ENCODE results near the gene PRCP. TPM values are rescaled to one million over a fixed set of nuclear protein-coding genes. Genes with fewer than 3 reads are reported as not detected.
"Not testable (repeated sequence)": the region's sequence is repeated elsewhere in the genome, so short reads cannot be mapped to it uniquely, and the experiment has no call there.

PRCP gene
- polyA plus RNA-seq, 3 donors: 216 to 275 (median 264) TPM

GRCh38 chr11:82883853-82884252 is 16.4 kb downstream of the PRCP start:
- DNase-seq: no peak

- DNase-seq: no peak
These were observed 25.3 kb downstream of the PRCP start for GRCh38 chr11:82874646-82875523.

- no peak for DNase-seq
These were observed 26.3 kb downstream of the PRCP start for GRCh38 chr11:82873919-82874333.

DNA sequence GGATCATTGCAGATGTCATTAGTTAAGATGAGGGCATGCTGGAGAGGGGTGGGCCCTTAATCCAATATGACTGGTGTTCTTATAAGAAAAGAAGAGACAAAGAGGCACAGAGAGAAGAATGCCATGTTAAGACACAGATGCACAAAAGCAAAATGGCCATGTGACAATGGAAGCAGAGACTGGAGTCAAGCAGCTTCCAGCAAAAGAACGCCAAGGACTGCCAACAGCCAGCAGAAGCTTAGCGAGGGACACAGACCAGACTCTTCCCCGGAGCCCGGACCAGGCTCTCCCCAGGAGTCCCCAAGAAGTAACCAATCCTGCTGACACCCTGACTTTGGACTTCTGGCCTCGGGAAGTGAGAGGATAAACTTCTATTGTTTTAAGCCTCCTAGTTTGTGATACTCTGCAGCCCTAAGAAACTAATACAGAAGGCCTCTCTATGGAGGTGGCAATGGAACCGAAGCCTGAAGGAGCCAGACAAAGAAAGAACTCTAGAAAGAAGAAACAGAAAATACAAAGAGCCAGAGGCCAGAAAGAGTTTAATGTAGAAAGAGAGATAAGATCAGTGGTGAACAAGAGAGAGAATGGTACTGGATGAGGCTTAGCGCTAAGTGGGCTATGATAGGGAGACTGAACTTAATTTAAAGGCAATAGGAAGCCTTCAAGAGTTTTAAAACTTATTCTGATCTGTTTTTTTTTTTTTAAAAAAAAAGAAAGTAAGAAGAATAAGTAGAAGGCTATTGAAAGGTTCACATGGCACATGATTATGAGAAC is 27.7 kb downstream of the PRCP start:
- no peak for DNase-seq

DNA sequence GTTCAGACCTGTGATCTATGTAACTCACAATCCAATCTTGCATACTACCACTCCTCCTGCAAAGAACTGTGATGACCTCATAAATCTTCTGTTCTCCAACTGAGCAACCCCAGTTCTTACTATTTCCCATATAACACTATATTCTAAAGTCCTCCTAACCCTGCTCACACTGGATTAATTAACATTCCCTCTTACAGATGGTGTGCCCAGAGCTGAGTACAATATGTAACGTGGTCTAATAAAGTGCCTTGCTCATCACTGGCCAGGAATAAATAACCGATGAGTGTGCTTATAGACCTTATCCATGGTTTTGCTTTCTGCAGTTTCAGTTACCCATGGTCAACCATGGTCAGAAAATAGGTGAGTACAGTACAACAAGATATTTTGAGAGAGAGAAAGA is 28.6 kb downstream of the PRCP start:
- DNase-seq: no peak

- DNase-seq: no peak
These were observed 30.6 kb downstream of the PRCP start for GRCh38 chr11:82869657-82870056.

- peak; percentile 84 for DNase-seq
These were observed 32.6 kb downstream of the PRCP start for GRCh38 chr11:82867495-82868082.

- DNase-seq: no peak
These were observed 34.4 kb downstream of the PRCP start for GRCh38 chr11:82865841-82866240.

DNA sequence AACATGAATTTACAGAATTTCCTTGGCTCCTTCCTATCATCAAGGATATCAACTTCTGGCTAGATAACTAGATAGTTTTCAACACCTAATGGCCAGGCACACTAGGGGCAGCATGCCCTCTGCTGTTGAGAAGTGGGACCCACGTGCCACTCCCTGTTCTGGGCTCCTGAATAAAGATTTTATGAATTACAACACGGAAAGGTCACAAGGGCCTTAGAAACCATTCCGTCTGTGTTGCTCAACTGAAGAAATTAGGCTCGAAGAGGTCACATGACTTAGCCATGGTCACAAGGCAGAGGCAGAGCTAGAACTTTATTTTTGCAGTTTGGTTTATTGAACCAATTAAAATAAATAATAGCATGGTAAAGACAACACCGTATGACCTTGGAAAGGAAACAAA is 36.0 kb downstream of the PRCP start:
- DNase-seq: peak; percentile 34

DNA sequence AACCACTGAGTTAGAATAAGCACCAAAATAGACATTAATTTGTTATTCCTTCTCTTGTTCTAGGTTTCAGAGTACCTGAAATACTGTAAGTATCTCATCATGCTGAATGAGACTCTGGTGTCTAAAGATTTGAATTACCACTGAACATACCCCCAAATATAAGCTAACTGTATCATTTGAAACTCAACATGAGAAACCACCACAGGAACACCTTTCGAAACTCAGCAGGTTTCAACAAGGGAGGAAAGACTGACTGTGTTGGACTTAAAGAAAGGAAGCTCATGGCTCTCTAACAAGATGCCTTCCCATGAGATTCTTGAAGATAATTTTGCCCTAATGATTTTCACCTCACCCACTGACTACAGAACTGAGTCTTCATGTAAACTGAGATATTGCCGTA is 37.0 kb downstream of the PRCP start:
- no peak for DNase-seq

DNA sequence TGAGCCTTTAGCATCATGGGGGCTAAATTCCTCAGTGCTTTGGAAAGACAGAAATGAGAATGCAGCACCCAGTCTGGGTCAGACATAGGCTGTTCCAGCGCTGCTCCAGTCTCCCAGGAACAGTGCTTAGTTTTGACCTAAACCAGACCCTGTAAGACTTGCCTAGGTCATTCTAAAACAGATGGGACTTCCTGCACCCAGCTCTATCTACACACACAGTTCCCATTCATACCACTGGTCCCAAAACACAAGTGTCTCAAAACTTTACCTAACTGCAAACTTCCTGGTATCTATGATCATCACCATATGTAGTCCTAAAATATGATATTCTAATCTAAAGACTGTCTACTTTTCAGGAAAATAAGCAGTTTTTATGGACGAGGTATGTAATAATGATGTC is 37.9 kb downstream of the PRCP start:
- no peak for DNase-seq

DNA sequence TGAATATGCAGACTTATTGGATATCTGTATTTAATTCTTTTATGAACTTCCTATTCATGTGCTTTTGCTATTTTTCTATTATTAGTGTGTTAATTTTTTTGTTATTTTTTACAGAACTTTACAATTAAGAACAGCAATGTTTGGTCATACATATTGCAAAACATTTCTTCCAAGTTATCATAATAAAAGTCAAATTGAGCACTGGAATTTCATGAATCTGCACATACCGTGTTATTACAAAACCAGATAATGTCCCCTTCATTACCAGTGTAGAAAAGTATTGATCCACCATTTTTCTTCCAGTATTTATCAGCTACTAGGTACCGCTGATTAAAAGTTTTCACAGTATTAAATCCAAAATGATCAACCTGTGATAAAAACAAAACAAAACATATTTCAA is 40.5 kb downstream of the PRCP start:
- no peak for DNase-seq

- peak; percentile 20 for DNase-seq
These were observed 41.6 kb downstream of the PRCP start for GRCh38 chr11:82858556-82859091.

- no peak for DNase-seq
These were observed 42.1 kb downstream of the PRCP start for GRCh38 chr11:82858133-82858532.

GRCh38 chr11:82857145-82857544 is 43.1 kb downstream of the PRCP start:
- DNase-seq: no peak

- DNase-seq: no peak
These were observed 44.6 kb downstream of the PRCP start for GRCh38 chr11:82855616-82856015.

DNA sequence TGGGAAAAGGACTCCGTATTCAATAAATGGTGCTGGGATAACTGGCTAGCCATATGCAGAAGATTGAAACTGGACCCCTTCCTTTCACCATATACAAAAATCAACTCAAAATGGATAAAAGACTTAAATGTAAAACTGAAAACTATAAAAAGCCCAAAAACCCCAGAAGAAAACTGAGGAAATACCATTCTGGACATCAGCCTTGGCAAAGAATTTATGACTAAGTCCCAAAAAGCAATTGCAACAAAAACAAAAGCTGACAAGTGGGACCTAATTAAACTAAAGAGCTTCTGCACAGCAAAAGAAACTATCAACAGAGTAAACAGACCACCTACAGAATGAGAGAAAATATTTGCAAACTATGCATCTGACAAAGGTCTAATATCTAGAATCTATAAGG is 45.3 kb downstream of the PRCP start:
- not testable (repeated sequence) for DNase-seq

- DNase-seq: no peak
These were observed 46.0 kb downstream of the PRCP start for GRCh38 chr11:82854242-82854641.

DNA sequence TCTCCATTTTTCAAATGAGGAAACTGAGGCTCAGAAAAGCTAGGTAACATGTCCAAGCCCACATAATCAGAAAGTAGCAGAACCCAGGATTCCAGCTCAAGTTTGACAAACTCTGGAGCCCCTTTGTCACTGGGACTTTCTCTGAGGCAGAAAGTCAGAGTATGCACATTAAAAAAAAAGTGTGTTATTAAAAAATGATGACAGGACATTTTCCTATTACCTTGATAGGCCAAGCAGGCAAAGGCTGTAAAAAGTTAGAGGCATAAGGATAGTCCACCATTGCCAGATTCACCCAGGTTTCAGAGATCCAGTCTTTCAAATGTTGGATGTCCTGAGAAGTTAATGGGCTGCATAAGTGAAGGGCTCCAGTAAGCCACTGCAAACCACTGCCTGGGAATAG is 51.4 kb downstream of the PRCP start:
- no peak for DNase-seq

DNA sequence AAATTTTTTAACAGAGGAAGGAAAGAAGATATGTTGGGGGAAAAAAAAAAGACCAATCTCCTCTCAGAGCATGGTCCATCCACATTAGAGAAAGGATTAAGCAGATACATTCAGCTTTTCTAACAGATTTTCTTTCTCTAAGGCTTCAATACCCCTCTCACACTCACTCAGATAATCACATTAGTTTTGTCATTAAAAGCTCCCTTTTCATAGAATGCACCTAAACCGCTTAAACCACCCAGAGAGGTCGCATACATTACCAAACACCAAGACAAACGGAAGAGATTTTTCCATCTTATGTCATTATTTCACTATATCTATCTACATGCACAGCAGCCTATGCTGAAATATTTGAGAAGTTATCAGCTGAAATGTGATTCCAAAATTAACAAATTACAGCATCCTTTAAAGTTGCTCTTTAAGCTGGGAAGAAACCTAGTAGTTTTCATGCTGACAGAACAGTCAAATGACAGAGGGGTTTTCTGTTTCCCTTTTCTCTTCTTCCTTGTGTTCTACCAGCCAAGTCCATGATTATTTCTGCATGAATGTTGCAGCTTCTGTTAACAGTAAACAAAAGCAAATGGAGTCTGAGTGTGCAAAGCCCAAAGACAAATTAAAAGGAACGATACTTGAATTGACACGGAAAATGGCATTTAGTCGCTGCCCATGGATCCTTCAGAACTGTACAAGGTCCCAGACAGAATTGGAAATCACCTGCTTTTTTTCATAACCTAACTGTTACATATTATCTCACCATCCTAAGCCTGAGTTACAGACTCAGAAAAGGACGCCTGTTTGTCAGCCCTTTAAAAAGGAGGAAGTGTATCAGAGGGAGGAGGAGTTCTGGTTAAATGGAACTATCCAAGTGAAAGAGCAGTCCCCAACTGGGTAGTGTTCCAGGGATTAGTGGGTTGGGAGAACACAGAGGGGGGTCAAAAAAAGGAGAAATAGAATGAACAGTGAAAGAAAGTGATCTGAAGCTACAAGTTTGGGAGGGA is 54.6 kb downstream of the PRCP start:
- no peak for DNase-seq
